Heart right ventricle (tissue), 16 donors: ENCODE data around the gene CDC42EP3. TPM values are rescaled to one million over a fixed set of nuclear protein-coding genes. Genes with fewer than 3 reads are reported as not detected.

Source experiments
- ATAC-seq, 8 donors: fragments of 200-7000 bp; cut with Tn5 transposase; one replicate each; pipeline ENCODE4 v1.9.1; 2020; ENCODE audit warnings: mild to moderate bottlenecking in 8 of 8, moderate library complexity in 8 of 8, moderate number of reproducible peaks in 1 of 8
- DNase-seq, 2 donors: peaks; one replicate each; pipeline ENCODE4 v3.0.0-alpha.2; 2020
- H3K27ac ChIP-seq, 10 donors: fragments of 200-600 bp; sonication (generic) in 2 of 10; one replicate each; pipeline versions ENCODE4 v1.5.0 to v1.8.0; 2020 to 2022; ENCODE audit warnings: mild to moderate bottlenecking in 3 of 10
- H3K27me3 ChIP-seq, 7 donors: fragments of 200-600 bp; one replicate each; pipeline ENCODE4 v1.8.0; 2021 to 2022; ENCODE audit warnings: mild to moderate bottlenecking in 2 of 7
- H3K36me3 ChIP-seq, 9 donors: fragments of 200-600 bp; sonication (generic) in 1 of 9; one replicate each; pipeline versions ENCODE4 v1.5.0 to v1.8.0; 2020 to 2022; ENCODE audit warnings: mild to moderate bottlenecking in 2 of 9
- H3K4me1 ChIP-seq, 9 donors: fragments of 200-600 bp; sonication (generic) in 1 of 9; one replicate each; pipeline versions ENCODE4 v1.5.0 to v1.8.0; 2020 to 2022; ENCODE audit warnings: mild to moderate bottlenecking in 4 of 9
- H3K4me3 ChIP-seq, 10 donors: fragments of 200-600 bp; sonication (generic) in 2 of 10; one replicate each; pipeline versions ENCODE4 v1.5.0 to v1.8.0; 2020 to 2022; ENCODE audit warnings: mild to moderate bottlenecking in 7 of 10, moderate library complexity in 2 of 10
- H3K9me3 ChIP-seq, 11 donors: fragments of 200-600 bp in 10 of 11; sonication (generic) in 2 of 11; one replicate each; pipeline versions ENCODE4 v1.5.0 to v1.8.0; 2013 to 2022; ENCODE audit warnings: mild to moderate bottlenecking in 2 of 11, control low read depth in 1 of 11, moderate library complexity in 1 of 11
- WGBS, 2 donors: extraction: QIAGEN DNeasy Blood & Tissue Kit; methylation state at CpG; one replicate each; pipeline ENCODE4 v1.1.7; 2013; ENCODE audit warnings: inconsistent platforms in 1 of 2; 5-methylcytosine and 5-hydroxymethylcytosine counted together
- intact Hi-C, 10 donors: fragments of 100-400 bp; cut with DNase I; formaldehyde crosslinking; loops; one replicate each; pipeline versions ENCODE4 v1.11.1 to v1.14.2; 2022
- polyA plus RNA-seq, 2 donors: library from polyadenylated mRNA; stranded (reverse); fragments of 200-250 nt; gene quantifications; one replicate each; pipeline ENCODE4 v1.2.3, GENCODE V29; 2013
- total RNA-seq, 10 donors: library from RNA; stranded (reverse); fragmentation: NEBNext Ultra II Directional in 3 of 10; extraction: Animal tissue kit (Norgen Biotek cat#: 25700) in 3 of 10; gene quantifications; one replicate each; pipeline versions ENCODE4 v1.2.1 to v1.2.4, GENCODE V29; 2021 to 2023
- TF ChIP-seq, protein P1 (sequence below), 9 donors: fragments of 200-600 bp; sonication (generic) in 2 of 9; IDR thresholded peaks; one replicate each; pipeline versions ENCODE4 v1.5.0 to v1.8.0; 2021 to 2022; ENCODE audit warnings: antibody characterized with exemption in 9 of 9, mild to moderate bottlenecking in 5 of 9, moderate library complexity in 1 of 9
- donor health status: Arrhythmogenic right ventricular cardiomyopathy.
- donor health status: ischemic (EF 13 %, LVEDD 7.1; RV severe dilation, severe dysfunction).
- donor health status: healthy with polysubstance abuse.
- donor health status: DM: no; HTN: yes; CAD: no.
- donor health status: DM: no; HTN: no; CAD: no.
- donor health status: ischemic (EF 25% LVEDD 6.9; RV normal size, moderate dysfunction).
- donor health status: ischemic (EF 25% LVEDD 5.7; RV mildly dilated, moderate dysfunction).
- donor health status: healthy.
- donor health status: DM: yes; HTN: yes; CAD: no.
- donor health status: Ischemic cardiomyopathy.
- donor health status: ischemic (EF 35%, LVEDD 5.7; RV mildly dilated, moderate dysfunction).
- donor health status: nonischemic (EF 11% LVEDD 7.7; RV severe dilation, severe dysfunction).
- donor health status: DM: yes; HTN: yes; CAD: no.
- donor health status: PGD.
- donor health status: ischemic (EF 29% LVEDD 5.4; RV normal size, mild dysfunction).
- donor health status: nonischemic (EF 23%, LVEDD 6.1; RV moderate dilation, normal function).

The CDC42EP3 gene
- total and polyA plus RNA-seq, 12 donors = 28.4 to 188 (median 120) TPM

DNA sequence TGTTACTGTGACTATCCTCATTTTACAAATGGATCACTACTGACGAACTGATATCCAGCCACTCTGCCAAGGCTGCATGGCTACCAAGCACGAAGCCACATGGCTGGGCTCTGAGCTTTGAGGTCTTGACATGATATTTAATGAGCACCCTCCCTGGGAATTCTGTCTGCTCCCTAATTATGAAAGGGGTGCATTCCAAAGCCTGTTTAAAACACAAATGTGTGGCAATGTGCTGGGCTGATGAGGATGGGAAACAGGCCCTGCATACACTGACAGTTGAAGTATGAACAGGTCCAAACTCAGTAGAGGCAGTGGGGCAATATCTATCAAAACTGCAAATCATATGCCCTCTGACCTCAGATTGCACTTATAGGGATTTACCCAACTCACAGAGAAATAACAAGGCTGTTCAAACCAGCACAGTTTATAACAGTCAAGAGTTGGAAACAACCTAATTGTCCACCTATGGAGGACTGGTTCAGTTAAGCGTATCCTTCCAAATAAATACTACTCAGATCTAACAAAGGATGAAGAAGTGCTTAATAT lies 20.8 kb downstream of the CDC42EP3 start:
- Histone ChIP-seq H3K27ac (peak overlapping the region in 9 of 10 donors; percentile 78 to 99 (median 91)), H3K9me3 (peaks cover 0 to 5% (median 0%) of the 10 kb centered on the region in 11 donors), H3K4me1 (peaks cover 26 to 100% (median 97%) of the 10 kb centered on the region in 9 donors), H3K27me3 (no peaks in the 10 kb centered on the region), H3K4me3 (no peak overlapping the region), H3K36me3 (peaks cover 0 to 29% (median 7%) of the 10 kb centered on the region in 9 donors)
- intact Hi-C loops = loop anchor here in 1 of 10 donors (5.0 to 10.0 kb wide), 2 partner anchors 143 to 236 kb away; no protein-coding TSS in a partner anchor
- no peak for ATAC-seq
- WGBS, 2 donors = 61 to 71% methylated on average over 3 of the region's 3 CpGs
- DNase-seq = no peak
- TF ChIP-seq, protein P1, sequence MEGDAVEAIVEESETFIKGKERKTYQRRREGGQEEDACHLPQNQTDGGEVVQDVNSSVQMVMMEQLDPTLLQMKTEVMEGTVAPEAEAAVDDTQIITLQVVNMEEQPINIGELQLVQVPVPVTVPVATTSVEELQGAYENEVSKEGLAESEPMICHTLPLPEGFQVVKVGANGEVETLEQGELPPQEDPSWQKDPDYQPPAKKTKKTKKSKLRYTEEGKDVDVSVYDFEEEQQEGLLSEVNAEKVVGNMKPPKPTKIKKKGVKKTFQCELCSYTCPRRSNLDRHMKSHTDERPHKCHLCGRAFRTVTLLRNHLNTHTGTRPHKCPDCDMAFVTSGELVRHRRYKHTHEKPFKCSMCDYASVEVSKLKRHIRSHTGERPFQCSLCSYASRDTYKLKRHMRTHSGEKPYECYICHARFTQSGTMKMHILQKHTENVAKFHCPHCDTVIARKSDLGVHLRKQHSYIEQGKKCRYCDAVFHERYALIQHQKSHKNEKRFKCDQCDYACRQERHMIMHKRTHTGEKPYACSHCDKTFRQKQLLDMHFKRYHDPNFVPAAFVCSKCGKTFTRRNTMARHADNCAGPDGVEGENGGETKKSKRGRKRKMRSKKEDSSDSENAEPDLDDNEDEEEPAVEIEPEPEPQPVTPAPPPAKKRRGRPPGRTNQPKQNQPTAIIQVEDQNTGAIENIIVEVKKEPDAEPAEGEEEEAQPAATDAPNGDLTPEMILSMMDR (IDR thresholded peaks at IDR 0.05) = no peak

DNA sequence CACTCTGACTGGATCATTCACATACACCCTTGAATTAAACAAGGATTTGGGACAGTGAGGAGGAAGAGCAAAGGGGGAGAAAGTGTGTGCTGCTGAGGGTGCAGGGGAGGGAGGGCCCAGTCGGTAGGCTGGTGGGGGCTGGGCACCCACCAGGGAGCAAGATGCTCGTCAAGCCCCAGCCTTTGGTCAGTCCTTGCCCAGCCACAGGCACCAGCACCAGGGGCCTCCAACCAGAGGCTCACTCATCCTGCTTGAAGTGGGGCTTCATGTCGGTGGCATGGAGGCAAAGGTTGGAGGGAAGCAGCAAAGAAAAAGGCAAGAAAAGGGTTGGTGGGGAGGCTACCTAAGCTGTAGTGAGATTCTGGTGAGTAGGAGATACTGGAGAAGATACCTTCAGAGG lies 21.9 kb downstream of the CDC42EP3 start:
- DNase-seq (no peak), ATAC-seq (no peak)
- H3K36me3 ChIP-seq = peaks cover 0 to 37% (median 7%) of the 10 kb centered on the region in 9 donors
- WGBS, 2 donors = 58 to 73% methylated on average over 3 of the region's 3 CpGs
- H3K4me1 ChIP-seq = peaks cover 23 to 100% (median 97%) of the 10 kb centered on the region in 9 donors
- peaks cover 0 to 5% (median 0%) of the 10 kb centered on the region in 11 donors for H3K9me3 ChIP-seq
- no peak overlapping the region for H3K4me3 ChIP-seq
- peak overlapping the region in 9 of 10 donors; percentile 65 to 99 (median 86) for H3K27ac ChIP-seq
- TF ChIP-seq, protein P1 (IDR thresholded peaks at IDR 0.05) = no peak
- intact Hi-C loops = loop anchor here in 5 of 10 donors (5.0 to 10.0 kb wide), 6 partner anchors 75 to 235 kb away; no protein-coding TSS in a partner anchor
- no peaks in the 10 kb centered on the region for H3K27me3 ChIP-seq

DNA sequence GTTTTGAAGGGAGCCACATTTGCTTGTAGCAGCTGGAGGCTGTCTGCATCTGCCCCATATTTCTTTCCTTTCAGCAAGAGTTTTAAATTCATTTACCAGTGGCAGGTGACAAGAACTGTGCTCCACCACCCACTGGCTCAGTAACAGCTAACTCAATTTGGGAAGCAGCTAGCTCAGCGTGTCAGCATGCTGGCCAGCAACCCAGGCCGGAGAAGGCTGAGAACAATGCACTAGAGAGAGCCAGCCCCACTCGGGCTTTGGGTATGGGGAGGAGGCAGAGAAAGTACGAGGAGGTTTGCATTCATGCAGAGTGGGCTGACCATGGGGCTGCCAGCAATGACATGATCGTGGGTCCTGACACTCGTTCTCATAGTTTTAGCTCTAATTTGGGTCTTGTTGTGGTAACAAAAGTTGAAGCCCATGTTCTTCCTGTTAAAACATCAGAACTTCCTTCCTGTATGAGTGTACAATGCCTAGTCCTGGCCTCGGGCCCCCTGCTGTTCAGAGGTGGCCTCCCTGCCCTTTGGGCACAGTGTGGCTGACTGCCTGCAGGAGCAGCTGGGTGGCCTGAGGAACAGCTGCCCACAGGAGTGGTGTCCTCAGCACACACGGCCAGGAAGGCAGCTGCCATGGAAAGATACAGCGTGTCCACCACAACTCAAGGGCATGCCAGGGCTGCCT lies 23.0 kb downstream of the CDC42EP3 start:
- Histone ChIP-seq H3K27ac (peak overlapping the region; percentile 47 to 99 (median 84)), H3K27me3 (no peaks in the 10 kb centered on the region), H3K4me3 (peak overlapping the region in 2 of 10 donors; percentile 7 to 16), H3K36me3 (peaks cover 0 to 47% (median 7%) of the 10 kb centered on the region in 9 donors), H3K4me1 (peaks cover 21 to 100% (median 94%) of the 10 kb centered on the region in 9 donors), H3K9me3 (peaks cover 0 to 5% (median 0%) of the 10 kb centered on the region in 11 donors)
- WGBS, 2 donors = 20 to 25% methylated on average over 9 of the region's 9 CpGs
- ATAC-seq (peak; percentile 65 to 83 (median 78)), DNase-seq (peak; percentile 49 to 74)
- intact Hi-C loops = loop anchor here in 5 of 10 donors (5.0 to 10.0 kb wide), 6 partner anchors 74 to 234 kb away; no protein-coding TSS in a partner anchor
- TF ChIP-seq, protein P1 (IDR thresholded peaks at IDR 0.05) = peak; percentile 11 to 59 (median 32)

DNA sequence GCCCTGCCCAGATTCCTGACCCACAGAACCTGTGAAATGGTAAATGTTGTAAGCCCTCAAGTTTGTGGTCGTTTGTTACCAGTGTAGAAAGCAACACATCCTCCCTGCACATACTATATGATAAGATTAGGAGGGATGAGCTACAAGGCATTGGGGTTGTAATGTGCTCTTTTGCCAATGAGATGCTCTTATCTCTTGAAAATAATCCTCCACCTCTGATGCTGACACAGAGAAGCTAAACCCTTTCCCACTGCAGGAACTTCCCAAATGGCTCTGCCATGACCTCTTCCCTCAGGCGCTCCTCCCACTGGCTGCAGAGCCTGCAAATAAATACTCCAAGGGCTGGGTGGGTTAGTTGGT lies 23.5 kb downstream of the CDC42EP3 start:
- intact Hi-C loops = loop anchor here in 5 of 10 donors (5.0 to 10.0 kb wide), 6 partner anchors 73 to 233 kb away; no protein-coding TSS in a partner anchor
- TF ChIP-seq, protein P1 (IDR thresholded peaks at IDR 0.05) = no peak

More for the DNA sequence above, 23.5 kb downstream of the CDC42EP3 start:
- DNase-seq (no peak), ATAC-seq (peak in 3 of 8 donors; percentile 2 to 9 (median 2))
- Histone ChIP-seq H3K36me3 (peaks cover 0 to 52% (median 7%) of the 10 kb centered on the region in 9 donors), H3K27ac (peak overlapping the region; percentile 47 to 99 (median 84)), H3K27me3 (no peaks in the 10 kb centered on the region), H3K4me1 (peaks cover 21 to 100% (median 89%) of the 10 kb centered on the region in 9 donors), H3K4me3 (peak overlapping the region in 1 of 10 donors; percentile 7), H3K9me3 (peaks cover 0 to 5% (median 0%) of the 10 kb centered on the region in 11 donors)
- WGBS, 2 donors = 56 to 61% methylated on average over 2 of the region's 2 CpGs
